ENCODE measurements around the gene MAP3K5. TPM values are rescaled to one million over a fixed set of nuclear protein-coding genes. Genes with fewer than 3 reads are reported as not detected.
A peak's percentile ranks its signal among the peaks of the same experiment; 100 is the strongest.

Gene MAP3K5
- total RNA-seq, 6 donors from 2014 or later, result 26.4 to 45.1 (median 41.8) TPM

DNA sequence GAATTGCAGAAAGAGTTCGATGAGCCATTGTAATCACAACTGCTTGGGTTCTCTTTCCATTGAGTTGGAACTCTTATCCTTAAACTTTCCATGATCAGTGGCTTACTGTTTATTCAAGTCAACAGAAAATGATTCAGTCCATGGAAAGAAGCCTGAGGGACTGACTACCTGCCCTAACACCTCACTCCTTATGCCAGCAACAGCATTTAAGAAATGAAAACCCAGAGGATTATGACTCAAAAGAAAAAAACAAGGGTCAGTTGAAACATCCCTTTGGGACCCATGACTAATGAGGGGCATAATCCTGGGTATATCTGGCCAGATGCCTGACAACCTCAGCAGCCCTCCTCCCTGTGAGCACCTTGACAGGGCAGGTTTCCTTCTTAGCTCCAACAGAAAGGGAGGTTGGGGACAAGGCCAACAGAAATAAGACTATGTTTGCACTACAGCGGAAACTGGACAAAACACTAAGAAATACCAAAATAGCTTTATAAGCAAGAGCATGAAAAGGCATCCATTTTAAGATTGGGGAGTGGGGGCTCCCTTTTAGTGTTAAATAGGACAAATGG, 106.7 kb downstream of the MAP3K5 start:
- no peak for DNase-seq
- H3K27me3 ChIP-seq, result no peaks in the 10 kb centered on the region
- no peak overlapping the region for H3K27ac ChIP-seq
- no peak overlapping the region for H3K4me3 ChIP-seq
- TF ChIP-seq POLR2A (IDR thresholded peaks at IDR 0.05) (no peak), EP300 (IDR thresholded peaks at IDR 0.05) (no peak), POLR2AphosphoS5 (IDR thresholded peaks at IDR 0.05) (no peak)
- TF ChIP-seq, protein P1, sequence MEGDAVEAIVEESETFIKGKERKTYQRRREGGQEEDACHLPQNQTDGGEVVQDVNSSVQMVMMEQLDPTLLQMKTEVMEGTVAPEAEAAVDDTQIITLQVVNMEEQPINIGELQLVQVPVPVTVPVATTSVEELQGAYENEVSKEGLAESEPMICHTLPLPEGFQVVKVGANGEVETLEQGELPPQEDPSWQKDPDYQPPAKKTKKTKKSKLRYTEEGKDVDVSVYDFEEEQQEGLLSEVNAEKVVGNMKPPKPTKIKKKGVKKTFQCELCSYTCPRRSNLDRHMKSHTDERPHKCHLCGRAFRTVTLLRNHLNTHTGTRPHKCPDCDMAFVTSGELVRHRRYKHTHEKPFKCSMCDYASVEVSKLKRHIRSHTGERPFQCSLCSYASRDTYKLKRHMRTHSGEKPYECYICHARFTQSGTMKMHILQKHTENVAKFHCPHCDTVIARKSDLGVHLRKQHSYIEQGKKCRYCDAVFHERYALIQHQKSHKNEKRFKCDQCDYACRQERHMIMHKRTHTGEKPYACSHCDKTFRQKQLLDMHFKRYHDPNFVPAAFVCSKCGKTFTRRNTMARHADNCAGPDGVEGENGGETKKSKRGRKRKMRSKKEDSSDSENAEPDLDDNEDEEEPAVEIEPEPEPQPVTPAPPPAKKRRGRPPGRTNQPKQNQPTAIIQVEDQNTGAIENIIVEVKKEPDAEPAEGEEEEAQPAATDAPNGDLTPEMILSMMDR (IDR thresholded peaks at IDR 0.05), result no peak
- H3K4me1 ChIP-seq, result no peaks in the 10 kb centered on the region
- ATAC-seq (ENCODE audit: low FRiP score in 2 of 2), result no peak
- no peaks in the 10 kb centered on the region for H3K9me3 ChIP-seq
- 90 to 100% methylated on average over 2 of the region's 2 CpGs for WGBS, 2 donors
- H3K36me3 ChIP-seq, result peaks cover 0 to 6% (median 1%) of the 10 kb centered on the region in 4 donors

DNA sequence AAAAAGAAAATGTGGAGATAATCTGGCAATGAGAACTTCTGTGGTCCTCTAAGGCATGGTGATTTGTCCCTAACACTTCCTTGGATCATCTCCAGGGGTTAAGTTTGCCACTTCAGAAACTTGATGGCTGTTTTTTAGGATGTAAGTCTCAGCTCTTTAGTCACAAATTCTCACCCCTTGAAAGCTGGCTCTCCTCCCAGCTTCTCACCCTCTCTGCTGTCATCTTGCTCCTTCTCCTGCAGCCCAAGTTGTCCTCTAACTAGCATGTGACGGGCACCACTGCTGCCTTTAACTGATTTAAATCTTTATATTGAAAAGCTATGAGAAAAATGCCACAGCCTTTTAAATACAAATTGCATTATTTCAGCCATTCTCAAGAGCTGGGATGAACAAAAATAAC, 107.8 kb downstream of the MAP3K5 start:
- no peak for TF ChIP-seq EP300 (IDR thresholded peaks at IDR 0.05)
- 35 to 79% methylated on average over 1 of the region's 1 CpG for WGBS, 2 donors
- DNase-seq (peak in 1 of 2 donors; percentile 51), ATAC-seq (ENCODE audit: low FRiP score in 2 of 2) (no peak)
- Histone ChIP-seq H3K27me3 (no peaks in the 10 kb centered on the region), H3K9me3 (no peaks in the 10 kb centered on the region), H3K4me3 (no peak overlapping the region), H3K27ac (no peak overlapping the region), H3K4me1 (no peaks in the 10 kb centered on the region), H3K36me3 (peaks cover 0 to 6% (median 1%) of the 10 kb centered on the region in 4 donors)

DNA sequence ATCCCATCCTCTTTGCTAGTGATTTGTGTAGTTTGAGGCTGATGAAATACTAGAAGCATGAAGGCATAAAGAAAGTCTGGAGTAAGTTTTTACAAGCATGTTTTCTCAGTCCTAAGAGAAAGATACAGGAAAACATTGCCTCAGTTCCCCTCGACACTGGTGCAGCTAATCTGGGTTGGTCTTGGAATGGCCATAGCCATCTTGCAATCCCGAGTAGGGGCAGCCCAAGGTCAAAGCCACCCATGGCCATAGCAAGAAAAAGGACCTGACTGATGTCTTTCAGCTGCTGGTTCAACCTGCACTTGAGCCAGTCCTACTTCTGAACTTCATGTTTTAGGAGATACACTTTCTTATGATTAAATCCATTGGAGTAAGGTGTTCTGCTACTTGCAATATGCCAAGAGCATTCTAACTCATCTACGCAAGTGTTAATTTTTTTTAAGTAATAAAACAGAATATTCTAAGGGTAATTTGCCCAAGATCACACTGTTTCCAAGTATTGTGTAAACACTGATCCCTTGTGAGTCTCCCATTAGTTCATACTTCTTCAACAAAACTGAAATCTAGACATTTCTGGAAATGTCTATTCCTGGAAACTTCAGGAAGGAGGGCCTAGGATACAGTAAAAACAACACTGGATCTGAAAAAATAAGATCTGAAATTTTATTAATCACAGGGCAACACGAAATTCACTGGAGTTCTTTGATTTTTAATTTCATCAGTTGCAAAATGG, 108.9 kb downstream of the MAP3K5 start:
- Histone ChIP-seq H3K27ac (no peak overlapping the region), H3K4me3 (no peak overlapping the region), H3K36me3 (peaks cover 0 to 6% (median 1%) of the 10 kb centered on the region in 4 donors), H3K9me3 (no peaks in the 10 kb centered on the region), H3K4me1 (no peaks in the 10 kb centered on the region), H3K27me3 (no peaks in the 10 kb centered on the region)
- no peak for DNase-seq
- no peak for ATAC-seq (ENCODE audit: low FRiP score in 2 of 2)
- WGBS, 2 donors, result 89 to 95% methylated on average over 4 of the region's 4 CpGs
- TF ChIP-seq POLR2A (IDR thresholded peaks at IDR 0.05), result no peak

DNA sequence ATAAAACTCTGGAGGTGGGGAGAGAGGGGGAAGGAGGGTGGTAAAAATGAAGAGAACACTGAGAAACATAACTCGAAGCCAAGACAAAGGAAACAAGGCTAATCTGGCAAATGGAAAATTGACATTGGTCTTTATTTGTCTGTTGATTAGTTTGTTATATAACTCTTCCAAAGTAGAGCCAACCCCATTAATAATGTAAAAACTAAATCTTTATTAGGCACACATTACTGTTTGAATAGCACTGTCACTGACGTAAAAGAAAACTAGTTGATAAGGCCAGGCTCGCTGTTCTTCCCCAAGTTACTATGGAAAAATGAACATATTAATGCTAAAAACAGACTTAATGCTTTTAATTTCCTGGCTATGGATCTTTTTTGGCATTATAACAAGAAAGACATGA, 110.0 kb downstream of the MAP3K5 start:
- TF ChIP-seq, protein P1 (IDR thresholded peaks at IDR 0.05), result no peak
- no peak overlapping the region for H3K4me3 ChIP-seq
- no peaks in the 10 kb centered on the region for H3K9me3 ChIP-seq
- 88 to 92% methylated on average over 3 of the region's 3 CpGs for WGBS, 2 donors
- no peaks in the 10 kb centered on the region for H3K27me3 ChIP-seq
- H3K4me1 ChIP-seq, result no peaks in the 10 kb centered on the region
- H3K27ac ChIP-seq, result no peak overlapping the region
- ATAC-seq (ENCODE audit: low FRiP score in 2 of 2), result no peak
- peaks cover 0 to 6% (median 1%) of the 10 kb centered on the region in 4 donors for H3K36me3 ChIP-seq
- DNase-seq, result no peak

DNA sequence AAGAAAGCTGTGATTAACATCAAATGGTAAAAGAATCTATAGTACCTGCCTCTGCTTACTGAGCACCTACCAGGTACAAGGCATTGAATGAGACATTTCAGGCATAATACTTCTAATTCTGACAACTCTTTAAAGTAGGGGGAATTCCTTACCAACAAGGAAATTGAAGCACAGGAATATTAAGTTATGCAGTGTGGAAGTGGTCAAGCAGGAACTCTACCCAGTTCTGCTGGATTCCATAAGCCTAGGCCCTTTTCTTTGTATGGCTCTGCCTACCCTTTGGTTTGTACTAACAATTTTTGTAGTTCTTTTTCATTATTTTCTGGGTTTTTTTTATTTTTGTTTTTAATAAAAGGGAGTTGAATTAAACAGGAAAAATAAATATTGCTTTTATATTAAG, 114.5 kb downstream of the MAP3K5 start:
- peaks cover 0 to 3% (median 1%) of the 10 kb centered on the region in 4 donors for H3K36me3 ChIP-seq
- ATAC-seq (ENCODE audit: low FRiP score in 2 of 2), result peak in 1 of 2 donors; percentile 62
- no peaks in the 10 kb centered on the region for H3K4me1 ChIP-seq
- no peaks in the 10 kb centered on the region for H3K27me3 ChIP-seq
- H3K9me3 ChIP-seq, result no peaks in the 10 kb centered on the region
- H3K4me3 ChIP-seq, result no peak overlapping the region
- DNase-seq, result peak in 1 of 2 donors; percentile 55
- TF ChIP-seq POLR2AphosphoS5 (IDR thresholded peaks at IDR 0.05) (no peak), EP300 (IDR thresholded peaks at IDR 0.05) (peak in 1 of 4 donors; percentile 42)
- peak overlapping the region in 2 of 4 donors; percentile 10 to 46 for H3K27ac ChIP-seq

DNA sequence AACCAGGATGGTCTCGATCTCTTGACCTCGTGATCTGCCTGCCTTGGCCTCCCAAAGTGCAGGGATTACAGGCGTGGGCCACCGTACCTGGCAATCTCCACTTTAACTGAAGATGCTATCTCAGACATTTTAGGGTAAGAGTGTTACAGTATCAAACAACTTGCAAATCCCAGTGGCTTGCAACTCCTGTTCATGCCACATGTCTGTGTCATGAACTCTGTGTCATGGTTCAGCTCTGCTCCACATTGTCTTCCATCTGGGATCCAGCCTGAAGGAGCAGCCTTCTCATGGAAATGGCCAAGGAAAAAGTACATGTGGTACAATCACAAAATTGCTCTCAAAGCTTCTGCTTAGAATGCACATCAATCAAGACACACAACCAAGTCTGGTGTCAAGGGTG, 114.9 kb downstream of the MAP3K5 start:
- WGBS, 2 donors, result 96 to 98% methylated on average over 4 of the region's 4 CpGs
- Histone ChIP-seq H3K4me3 (no peak overlapping the region), H3K27ac (peak overlapping the region in 2 of 4 donors; percentile 10 to 46), H3K9me3 (no peaks in the 10 kb centered on the region), H3K4me1 (no peaks in the 10 kb centered on the region), H3K36me3 (peaks cover 0 to 3% (median 1%) of the 10 kb centered on the region in 4 donors), H3K27me3 (no peaks in the 10 kb centered on the region)
- TF ChIP-seq POLR2A (IDR thresholded peaks at IDR 0.05) (no peak), POLR2AphosphoS5 (IDR thresholded peaks at IDR 0.05) (no peak), EP300 (IDR thresholded peaks at IDR 0.05) (no peak)
- TF ChIP-seq, protein P1 (IDR thresholded peaks at IDR 0.05), result no peak
- no peak for ATAC-seq (ENCODE audit: low FRiP score in 2 of 2)
- DNase-seq, result no peak
